Measurements from ENCODE around the gene MPC2.
A peak's percentile ranks its signal among the peaks of the same experiment; 100 is the strongest.

The MPC2 gene

DNA sequence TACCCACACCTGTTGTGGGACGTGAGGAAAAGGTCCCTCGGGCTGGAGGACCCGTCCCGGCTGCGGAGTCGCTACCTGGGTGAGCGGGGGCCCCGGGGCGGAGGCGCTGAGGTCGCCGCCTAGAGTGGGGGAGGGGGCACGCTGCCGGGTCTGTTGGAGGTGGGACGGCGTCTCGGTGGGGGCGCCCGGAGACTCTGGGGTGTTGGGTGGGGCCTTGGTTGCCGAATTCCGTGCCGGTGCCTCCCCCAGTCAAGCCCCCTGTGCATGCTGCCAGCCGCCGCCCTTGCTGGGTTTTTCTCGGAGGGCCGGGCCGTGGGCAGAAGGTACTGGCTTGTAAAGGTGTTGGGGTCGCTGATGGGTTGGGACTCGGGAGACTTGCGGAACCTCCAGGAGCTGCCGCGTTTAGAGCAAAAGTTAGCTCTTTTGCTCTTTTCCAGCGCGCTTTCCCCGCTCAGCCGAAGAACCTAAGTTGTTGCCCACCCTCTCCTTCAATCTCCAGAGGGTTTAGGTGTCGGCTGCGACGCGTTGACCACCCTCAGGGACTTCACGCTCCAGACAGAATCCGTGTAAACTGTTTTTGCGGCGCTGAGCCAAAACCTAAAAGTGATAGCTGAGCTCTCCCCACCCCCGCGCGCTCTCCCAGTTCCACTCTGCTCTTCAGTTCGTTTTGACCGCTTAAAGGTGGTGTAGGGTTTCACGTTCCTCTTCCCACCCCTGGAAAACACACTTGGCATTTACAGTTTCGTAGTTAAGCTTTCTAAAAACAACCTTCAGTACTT, at the start of gene MPC2:
MPC2 (minus strand) TSS at position 143 of the 779 bp plus-strand sequence. CDS start 1,231 bp downstream, outside the sequence.
- peaks cover 2% of the 10 kb centered on the region for H3K36me3 Mint-ChIP-seq

GRCh38 chr1:167984886-167985489, 48.1 kb upstream of the MPC2 start:
- Mint-ChIP-seq H3K36me3 (peaks cover 19% of the 10 kb centered on the region), H3K9me3 (no peaks in the 10 kb centered on the region), H3K27ac (no peak overlapping the region), H3K4me3 (no peak overlapping the region), H3K4me1 (peaks cover 18% of the 10 kb centered on the region), H3K27me3 (no peaks in the 10 kb centered on the region)

More for the DNA sequence above, at the start of gene MPC2:
- Mint-ChIP-seq H3K27me3 (no peaks in the 10 kb centered on the region), H3K9me3 (no peaks in the 10 kb centered on the region), H3K27ac (peak within 1 kb of the TSS; percentile 100), H3K4me3 (peak within 1 kb of the TSS; percentile 89), H3K4me1 (peaks cover 55% of the 10 kb centered on the region)

DNA sequence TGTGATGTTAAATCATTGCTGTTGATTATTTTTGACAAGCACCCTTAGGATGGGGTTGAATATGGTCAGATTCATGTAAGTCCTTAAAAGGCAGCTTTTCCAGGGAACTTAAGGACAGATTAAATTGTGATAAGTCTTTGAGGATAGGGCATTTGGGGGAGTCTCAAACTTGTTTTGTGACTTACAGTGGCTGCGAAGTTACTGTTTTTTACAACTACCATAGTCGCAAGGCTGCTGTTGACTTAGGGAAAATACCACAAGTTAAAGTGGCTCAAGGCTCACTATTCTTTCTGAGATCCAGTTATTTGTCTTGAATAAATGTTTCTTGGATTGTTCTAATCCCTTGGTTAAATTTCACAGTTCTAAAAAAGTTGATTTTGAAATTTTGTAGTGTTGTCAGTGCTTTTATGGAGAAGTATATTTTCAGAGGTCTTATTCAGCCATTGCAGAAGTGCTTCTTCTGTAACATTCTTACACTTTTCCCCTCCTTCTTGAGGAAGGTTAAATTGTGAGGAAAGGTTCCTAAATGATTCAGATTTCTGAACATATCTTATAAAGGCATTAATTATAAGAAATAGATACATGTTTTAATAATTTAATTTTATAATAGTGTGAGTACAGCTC, 47.0 kb upstream of the MPC2 start:
- Mint-ChIP-seq H3K9me3 (no peaks in the 10 kb centered on the region), H3K27ac (no peak overlapping the region), H3K4me1 (peaks cover 22% of the 10 kb centered on the region), H3K4me3 (no peak overlapping the region), H3K36me3 (peaks cover 20% of the 10 kb centered on the region), H3K27me3 (no peaks in the 10 kb centered on the region)

- Mint-ChIP-seq H3K27ac (no peak overlapping the region), H3K9me3 (no peaks in the 10 kb centered on the region), H3K4me3 (no peak overlapping the region), H3K4me1 (peaks cover 26% of the 10 kb centered on the region), H3K36me3 (peaks cover 28% of the 10 kb centered on the region), H3K27me3 (no peaks in the 10 kb centered on the region)
Measured at GRCh38 chr1:167981933-167982332, 45.1 kb upstream of the MPC2 start.

GRCh38 chr1:167977245-167977644, 40.4 kb upstream of the MPC2 start:
- H3K9me3 Mint-ChIP-seq: no peaks in the 10 kb centered on the region
- no peak overlapping the region for H3K27ac Mint-ChIP-seq
- H3K27me3 Mint-ChIP-seq: no peaks in the 10 kb centered on the region
- H3K36me3 Mint-ChIP-seq: peaks cover 35% of the 10 kb centered on the region
- H3K4me3 Mint-ChIP-seq: no peak overlapping the region
- peaks cover 19% of the 10 kb centered on the region for H3K4me1 Mint-ChIP-seq

GRCh38 chr1:167974698-167975097, 37.8 kb upstream of the MPC2 start:
- Mint-ChIP-seq H3K27me3 (no peaks in the 10 kb centered on the region), H3K4me3 (no peak overlapping the region), H3K4me1 (peaks cover 8% of the 10 kb centered on the region), H3K36me3 (peaks cover 29% of the 10 kb centered on the region), H3K9me3 (no peaks in the 10 kb centered on the region), H3K27ac (no peak overlapping the region)

- peaks cover 4% of the 10 kb centered on the region for H3K4me1 Mint-ChIP-seq
- H3K27me3 Mint-ChIP-seq: no peaks in the 10 kb centered on the region
- peaks cover 26% of the 10 kb centered on the region for H3K36me3 Mint-ChIP-seq
- no peak overlapping the region for H3K27ac Mint-ChIP-seq
- no peaks in the 10 kb centered on the region for H3K9me3 Mint-ChIP-seq
- H3K4me3 Mint-ChIP-seq: no peak overlapping the region
Measured at GRCh38 chr1:167973832-167974231, 37.0 kb upstream of the MPC2 start.

DNA sequence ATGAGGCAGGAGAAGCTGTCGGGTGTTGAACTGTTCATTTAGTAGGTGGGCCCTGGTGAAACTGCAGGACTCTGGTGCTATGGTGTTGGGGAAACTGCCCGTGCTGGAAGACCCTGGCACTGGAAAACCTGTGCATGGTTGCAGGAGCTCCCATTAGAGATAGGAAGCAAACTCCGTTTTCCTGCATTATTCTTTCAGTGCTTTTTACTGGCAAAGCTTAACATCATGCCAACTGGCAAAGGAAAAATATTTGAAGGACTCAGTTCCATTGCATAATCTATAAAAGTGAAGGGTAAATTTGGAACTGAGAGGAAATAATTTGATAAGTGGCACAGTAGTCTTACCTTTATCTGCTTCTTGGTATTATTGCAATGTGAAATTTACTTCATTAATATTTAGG, 31.7 kb upstream of the MPC2 start:
- Mint-ChIP-seq H3K27ac (no peak overlapping the region), H3K4me1 (peaks cover 10% of the 10 kb centered on the region), H3K27me3 (no peaks in the 10 kb centered on the region), H3K36me3 (peaks cover 19% of the 10 kb centered on the region), H3K9me3 (no peaks in the 10 kb centered on the region), H3K4me3 (no peak overlapping the region)

DNA sequence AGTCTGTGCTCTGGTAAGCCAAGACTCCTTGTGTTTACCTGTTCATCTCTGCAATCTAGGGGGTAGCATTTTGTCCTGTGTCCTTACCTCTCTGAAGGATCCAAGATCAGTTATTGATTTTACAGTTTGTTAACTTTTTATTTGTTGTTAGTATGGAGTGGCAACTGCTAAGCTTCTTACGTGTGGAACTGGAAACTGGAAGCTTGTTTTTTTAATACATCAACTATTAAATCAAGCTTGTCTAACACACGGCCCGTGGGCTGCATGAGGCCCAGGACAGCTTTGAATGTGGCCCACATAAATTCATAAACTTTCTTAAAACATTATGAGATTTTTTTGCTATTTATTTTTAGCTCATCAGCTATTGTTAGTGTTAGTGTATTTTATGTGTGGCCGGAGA, 29.2 kb upstream of the MPC2 start:
- Mint-ChIP-seq H3K4me1 (peaks cover 14% of the 10 kb centered on the region), H3K27me3 (no peaks in the 10 kb centered on the region), H3K4me3 (no peak overlapping the region), H3K9me3 (no peaks in the 10 kb centered on the region), H3K27ac (no peak overlapping the region), H3K36me3 (peaks cover 22% of the 10 kb centered on the region)

DNA sequence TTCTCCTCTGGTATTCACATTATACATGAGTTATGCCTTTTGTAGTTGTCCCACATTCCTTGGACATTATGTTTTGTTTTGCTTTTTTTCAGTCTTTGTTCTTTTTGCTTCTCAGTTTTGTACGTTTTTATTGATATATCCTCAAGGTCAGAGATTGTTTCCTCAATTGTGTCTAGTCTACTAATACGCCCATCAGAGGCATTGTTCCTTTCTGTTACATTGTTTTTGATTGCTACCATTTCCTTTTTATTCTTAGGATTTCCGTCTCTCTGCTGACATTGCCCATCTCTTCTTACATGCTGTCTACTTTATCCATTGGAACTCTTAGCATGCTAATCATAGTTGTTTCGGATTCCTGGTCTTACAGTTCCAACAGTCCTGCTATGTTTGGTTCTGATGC, 27.8 kb upstream of the MPC2 start:
- no peaks in the 10 kb centered on the region for H3K27me3 Mint-ChIP-seq
- H3K27ac Mint-ChIP-seq: no peak overlapping the region
- no peaks in the 10 kb centered on the region for H3K9me3 Mint-ChIP-seq
- H3K36me3 Mint-ChIP-seq: peaks cover 25% of the 10 kb centered on the region
- peaks cover 14% of the 10 kb centered on the region for H3K4me1 Mint-ChIP-seq
- no peak overlapping the region for H3K4me3 Mint-ChIP-seq

DNA sequence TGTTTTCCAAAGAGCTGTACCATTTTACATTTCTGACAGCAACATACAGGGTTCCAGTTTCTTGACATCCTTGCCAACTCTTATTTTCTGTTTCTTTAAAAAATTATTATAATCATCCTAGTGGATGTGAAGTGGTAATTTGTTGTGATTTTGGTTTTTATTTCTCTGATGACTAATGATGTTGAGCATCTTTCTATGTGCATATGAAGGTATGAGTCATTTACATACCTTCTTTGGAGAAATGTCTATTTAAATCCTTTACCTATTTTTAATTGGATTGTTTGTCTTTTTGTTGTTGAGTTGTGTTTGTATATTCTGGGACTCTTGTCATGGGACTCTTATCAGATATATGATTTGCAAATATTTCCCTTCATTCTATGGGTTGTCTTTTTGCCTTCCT, 20.8 kb upstream of the MPC2 start:
- Mint-ChIP-seq H3K9me3 (no peaks in the 10 kb centered on the region), H3K27ac (no peak overlapping the region), H3K27me3 (no peaks in the 10 kb centered on the region), H3K4me3 (no peak overlapping the region), H3K36me3 (peaks cover 43% of the 10 kb centered on the region), H3K4me1 (peaks cover 33% of the 10 kb centered on the region)

DNA sequence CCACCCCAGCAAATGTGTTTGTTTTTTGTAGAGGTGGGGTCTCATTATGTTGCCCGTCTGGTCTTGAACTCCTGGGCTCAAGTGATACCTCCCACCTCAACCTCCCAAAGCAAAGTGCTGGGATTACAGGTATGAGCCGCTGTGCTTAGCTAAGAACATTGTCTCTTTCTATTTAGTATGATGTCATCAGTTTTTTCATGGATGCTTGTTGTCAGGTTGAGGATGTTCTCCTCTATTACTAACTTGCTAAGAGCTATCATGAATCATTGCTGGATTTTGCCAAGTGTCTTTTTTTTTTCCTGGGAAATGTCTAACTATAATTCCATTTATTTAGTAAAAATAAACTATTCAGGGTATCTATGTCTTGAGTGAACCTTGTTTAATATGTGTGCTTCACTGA, 19.0 kb upstream of the MPC2 start:
- Mint-ChIP-seq H3K4me3 (no peak overlapping the region), H3K9me3 (no peaks in the 10 kb centered on the region), H3K4me1 (peaks cover 39% of the 10 kb centered on the region), H3K27me3 (no peaks in the 10 kb centered on the region), H3K36me3 (peaks cover 42% of the 10 kb centered on the region), H3K27ac (no peak overlapping the region)

DNA sequence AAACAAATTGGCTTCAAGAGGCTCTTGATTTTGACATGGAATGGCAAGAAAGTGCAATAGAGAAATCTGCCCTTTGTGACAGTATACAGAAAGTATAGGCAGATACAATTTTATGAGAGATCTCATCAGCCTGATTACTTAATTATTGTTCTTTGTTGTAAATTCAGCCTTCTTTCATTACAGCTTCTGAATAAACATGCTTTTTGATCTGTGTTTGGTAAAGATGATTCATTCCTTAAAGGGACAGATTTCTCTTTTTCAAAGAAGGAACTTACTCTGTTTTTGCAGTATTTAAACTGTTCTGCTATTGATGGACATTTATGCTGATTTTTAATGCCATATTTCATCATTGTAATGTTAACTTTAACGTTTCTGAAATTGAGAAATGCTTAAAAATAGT, 13.7 kb upstream of the MPC2 start:
- Mint-ChIP-seq H3K27me3 (no peaks in the 10 kb centered on the region), H3K9me3 (no peaks in the 10 kb centered on the region), H3K36me3 (peaks cover 27% of the 10 kb centered on the region), H3K4me3 (no peak overlapping the region), H3K27ac (no peak overlapping the region), H3K4me1 (peaks cover 51% of the 10 kb centered on the region)

DNA sequence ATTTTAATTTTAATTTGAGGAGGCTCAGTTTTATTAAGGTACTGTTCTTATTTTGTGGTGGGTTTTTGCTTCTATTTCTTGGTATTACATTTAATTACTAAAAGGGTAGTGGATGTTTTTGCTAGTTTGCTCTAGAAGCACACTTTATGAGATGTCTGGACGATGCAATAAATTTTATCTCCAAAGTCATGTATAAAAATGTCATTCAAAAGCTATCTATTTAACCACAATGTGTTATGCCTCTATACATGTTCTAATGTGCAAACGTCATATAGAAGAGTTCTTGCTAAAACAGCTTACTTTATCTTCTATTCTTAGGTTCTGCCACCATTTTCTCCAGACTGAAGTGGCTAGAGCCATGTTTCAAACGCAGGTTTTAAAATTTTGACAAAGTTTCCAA, 12.9 kb upstream of the MPC2 start:
- H3K4me1 Mint-ChIP-seq: peaks cover 52% of the 10 kb centered on the region
- H3K9me3 Mint-ChIP-seq: peaks cover 2% of the 10 kb centered on the region
- H3K4me3 Mint-ChIP-seq: no peak overlapping the region
- peaks cover 23% of the 10 kb centered on the region for H3K36me3 Mint-ChIP-seq
- no peaks in the 10 kb centered on the region for H3K27me3 Mint-ChIP-seq
- H3K27ac Mint-ChIP-seq: no peak overlapping the region

- no peaks in the 10 kb centered on the region for H3K27me3 Mint-ChIP-seq
- peaks cover 57% of the 10 kb centered on the region for H3K4me1 Mint-ChIP-seq
- H3K9me3 Mint-ChIP-seq: peaks cover 6% of the 10 kb centered on the region
- H3K27ac Mint-ChIP-seq: no peak overlapping the region
- peak overlapping the region; percentile 6 for H3K4me3 Mint-ChIP-seq
- peaks cover 29% of the 10 kb centered on the region for H3K36me3 Mint-ChIP-seq
Measured at GRCh38 chr1:167947733-167948132, 10.9 kb upstream of the MPC2 start.

DNA sequence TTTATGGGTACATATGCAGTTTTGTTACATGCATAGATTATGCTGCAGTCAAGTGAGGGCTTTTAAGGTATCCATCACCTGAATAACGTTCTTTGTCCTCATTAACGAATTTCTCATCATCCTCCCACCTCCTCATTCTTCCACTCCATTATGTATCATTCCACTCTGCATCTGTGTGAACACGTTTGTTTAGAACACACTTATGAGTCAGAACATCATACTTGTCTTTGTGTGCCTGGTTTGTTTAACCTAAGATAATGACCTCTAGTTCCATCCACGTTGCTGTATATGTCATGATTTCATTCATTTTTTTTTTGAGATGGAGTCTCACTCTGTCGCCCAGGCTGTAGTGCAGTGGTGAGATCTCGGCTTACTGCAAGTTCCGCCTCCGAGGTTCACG, 6.7 kb upstream of the MPC2 start:
- Mint-ChIP-seq H3K4me1 (peaks cover 43% of the 10 kb centered on the region), H3K27me3 (no peaks in the 10 kb centered on the region), H3K27ac (no peak overlapping the region), H3K4me3 (no peak overlapping the region), H3K36me3 (peaks cover 21% of the 10 kb centered on the region), H3K9me3 (peaks cover 6% of the 10 kb centered on the region)
